ENCODE results near the gene OR2V1.

OR2V1 gene

GRCh38 chr5:181142054-181142453 is 11.1 kb upstream of the OR2V1 start:
- no peak for DNase-seq (ENCODE audit: insufficient read length, low spot score)
- no peak for TF ChIP-seq CTCF (IDR thresholded peaks at IDR 0.05; ENCODE audit: insufficient read depth, missing control alignments)
- no peak for FAIRE-seq

GRCh38 chr5:181140766-181141165 is 9.8 kb upstream of the OR2V1 start:
- TF ChIP-seq CTCF (IDR thresholded peaks at IDR 0.05; ENCODE audit: insufficient read depth, missing control alignments), result no peak
- FAIRE-seq (no peak), DNase-seq (ENCODE audit: insufficient read length, low spot score) (no peak)

GRCh38 chr5:181138258-181138657 is 7.3 kb upstream of the OR2V1 start:
- TF ChIP-seq CTCF (IDR thresholded peaks at IDR 0.05; ENCODE audit: insufficient read depth, missing control alignments), result no peak
- DNase-seq (ENCODE audit: insufficient read length, low spot score), result no peak
- no peak for FAIRE-seq

DNA sequence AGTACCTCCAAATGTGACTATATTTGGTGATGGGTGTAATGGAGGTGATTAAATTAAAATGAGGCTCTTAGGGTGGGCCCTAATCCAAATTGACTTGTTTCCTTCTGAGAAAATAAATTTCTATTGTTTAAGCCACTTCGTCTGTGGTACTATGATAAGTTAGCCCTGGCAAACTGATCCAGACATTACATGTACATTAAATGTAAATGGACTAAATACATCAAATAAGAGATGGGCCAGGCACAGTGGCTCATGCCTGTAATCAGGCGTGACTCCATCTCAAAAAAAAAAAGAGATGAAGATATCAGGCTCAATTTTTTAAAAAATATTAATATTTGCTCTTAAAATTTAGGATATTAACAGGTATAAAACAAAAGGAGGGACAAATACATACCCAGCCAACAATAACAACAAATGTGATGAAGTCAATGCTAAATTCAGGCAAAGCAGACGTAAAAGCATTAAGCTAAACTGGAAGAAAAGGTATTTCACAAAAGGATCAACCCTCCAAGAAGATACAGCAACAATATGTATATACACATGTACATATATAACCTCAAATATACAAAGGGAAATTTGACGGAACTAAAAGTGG is 5.5 kb upstream of the OR2V1 start:
- FAIRE-seq (no peak), DNase-seq (ENCODE audit: insufficient read length, low spot score) (no peak)
- TF ChIP-seq CTCF (IDR thresholded peaks at IDR 0.05; ENCODE audit: insufficient read depth, missing control alignments), result no peak

DNA sequence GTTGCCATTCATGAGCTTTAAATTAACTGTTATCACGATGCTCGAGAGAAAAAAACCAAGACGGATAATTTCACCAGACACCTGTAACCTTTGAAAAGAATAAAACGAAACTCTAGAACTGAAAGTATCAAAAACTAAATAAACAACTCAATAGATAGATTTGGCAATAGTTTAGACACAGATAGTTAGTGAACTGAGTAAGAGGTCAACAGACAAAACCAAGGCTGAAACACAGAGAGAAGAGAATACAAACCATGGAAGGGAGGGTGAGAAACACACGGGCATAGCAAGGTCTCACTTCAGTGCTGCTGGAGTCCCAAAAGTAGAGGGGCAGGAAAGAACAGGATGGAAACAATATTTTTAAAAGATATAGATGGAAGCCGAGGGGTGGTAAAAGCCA is 3.3 kb upstream of the OR2V1 start:
- DNase-seq (ENCODE audit: insufficient read length, low spot score), result no peak
- FAIRE-seq, result no peak
- no peak for TF ChIP-seq CTCF (IDR thresholded peaks at IDR 0.05; ENCODE audit: insufficient read depth, missing control alignments)

DNA sequence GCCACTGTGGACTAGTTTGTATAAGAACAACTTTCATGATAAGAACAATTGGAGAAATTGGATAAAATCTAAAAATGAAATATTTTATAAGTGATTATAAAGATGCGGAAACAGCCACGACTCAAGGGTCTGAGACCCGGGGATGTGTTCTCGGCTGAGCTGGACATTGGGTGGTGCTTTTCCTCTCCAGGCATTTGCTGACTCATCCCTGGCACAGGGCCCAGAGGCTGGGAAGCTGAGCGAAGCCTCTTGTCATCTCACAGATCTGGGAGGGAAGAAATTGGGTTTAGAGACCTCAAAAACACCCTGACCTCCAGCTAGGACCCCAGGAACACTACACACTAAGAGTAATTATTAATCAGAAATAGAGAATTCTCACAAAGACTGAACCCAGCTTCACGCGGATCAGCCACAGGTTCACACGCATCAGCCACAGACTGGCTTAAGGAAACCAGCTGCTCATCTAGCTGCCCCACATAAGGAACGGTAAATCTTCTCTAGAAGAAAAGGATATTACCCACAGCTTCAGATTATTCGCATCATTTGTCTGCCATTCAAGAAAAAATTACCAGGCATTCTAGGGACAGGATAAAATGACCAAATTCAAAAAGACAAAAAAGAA is 2.8 kb upstream of the OR2V1 start:
- TF ChIP-seq CTCF (IDR thresholded peaks at IDR 0.05; ENCODE audit: insufficient read depth, missing control alignments), result no peak
- FAIRE-seq, result no peak
- no peak for DNase-seq (ENCODE audit: insufficient read length, low spot score)

GRCh38 chr5:181133083-181133482 is 2.1 kb upstream of the OR2V1 start:
- DNase-seq (ENCODE audit: insufficient read length, low spot score) (no peak), FAIRE-seq (no peak)
- TF ChIP-seq CTCF (IDR thresholded peaks at IDR 0.05; ENCODE audit: insufficient read depth, missing control alignments), result no peak

Measured in D721Med (cell line).